Limb (tissue), 2 donors: ENCODE data around the gene EPB41L4B.

Experiments used
- DNase-seq, 2 donors: peaks; one replicate each; pipeline ENCODE4 v3.0.0-alpha.2; 2016; ENCODE audit errors: extremely low spot score in 2 of 2

The EPB41L4B gene

GRCh38 chr9:109205526-109205925 is 115.3 kb downstream of the EPB41L4B start:
- DNase-seq: no peak

- no peak for DNase-seq
Measured at GRCh38 chr9:109203761-109204360, 117.0 kb downstream of the EPB41L4B start.

GRCh38 chr9:109199676-109200075 is 121.2 kb downstream of the EPB41L4B start:
- no peak for DNase-seq

GRCh38 chr9:109198736-109199382 is 122.0 kb downstream of the EPB41L4B start:
- no peak for DNase-seq

- DNase-seq: no peak
Measured at GRCh38 chr9:109193974-109194556, 126.8 kb downstream of the EPB41L4B start.

- DNase-seq: peak in 1 of 2 donors; percentile 50
Measured at GRCh38 chr9:109192732-109193361, 128.0 kb downstream of the EPB41L4B start.

- DNase-seq: no peak
Measured at GRCh38 chr9:109191746-109192145, 129.1 kb downstream of the EPB41L4B start.

- DNase-seq: no peak
Measured at GRCh38 chr9:109190151-109190550, 130.7 kb downstream of the EPB41L4B start.

- no peak for DNase-seq
Measured at GRCh38 chr9:109186857-109187520, 133.9 kb downstream of the EPB41L4B start.

GRCh38 chr9:109182940-109183798 is 137.7 kb downstream of the EPB41L4B start:
- DNase-seq: no peak

- DNase-seq: no peak
Measured at GRCh38 chr9:109182550-109182939, 138.3 kb downstream of the EPB41L4B start.

- DNase-seq: no peak
Measured at GRCh38 chr9:109181284-109181683, 139.6 kb downstream of the EPB41L4B start.

- DNase-seq: no peak
Measured at GRCh38 chr9:109179801-109180523, 140.9 kb downstream of the EPB41L4B start.

GRCh38 chr9:109176963-109177362 is 143.9 kb downstream of the EPB41L4B start:
- DNase-seq: no peak

GRCh38 chr9:109176386-109176785 is 144.5 kb downstream of the EPB41L4B start:
- no peak for DNase-seq

GRCh38 chr9:109172935-109173334 is 147.9 kb downstream of the EPB41L4B start:
- no peak for DNase-seq

GRCh38 chr9:109171926-109172325 is 148.9 kb downstream of the EPB41L4B start:
- DNase-seq: no peak

GRCh38 chr9:109168170-109168569 is 152.7 kb downstream of the EPB41L4B start:
- no peak for DNase-seq

GRCh38 chr9:109167716-109168115 is 153.1 kb downstream of the EPB41L4B start:
- DNase-seq: no peak
